Activated CD4-positive, alpha-beta T cell treated with anti-CD3 and anti-CD28 coated beads, Interleukin-2, amount 50 U/mL, for 24 hours (primary cell): ENCODE results near the gene KYNU.

Source experiments
- DNase-seq, 2 donors: peaks; one replicate each; pipeline ENCODE4 v3.0.0-alpha.2; 2020; ENCODE audit warnings: low read depth in 1 of 2, low spot score in 1 of 2

Gene KYNU

DNA sequence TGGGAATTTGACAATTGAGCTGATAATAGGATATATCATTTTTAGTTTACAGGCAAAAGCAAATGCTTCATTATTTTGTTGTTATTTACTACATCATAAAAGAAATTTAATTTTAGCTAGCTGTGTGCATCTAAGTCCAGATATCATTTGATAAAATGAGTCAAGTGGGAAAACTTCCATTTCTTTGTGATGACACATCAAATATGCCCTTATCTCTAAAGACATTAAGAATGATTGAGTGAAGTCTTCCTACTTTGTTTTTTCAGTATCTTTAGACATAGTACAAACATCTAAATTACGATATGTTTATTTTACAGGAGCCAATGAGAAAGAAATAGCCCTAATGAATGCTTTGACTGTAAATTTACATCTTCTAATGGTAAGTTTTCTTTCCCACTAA, 77.0 kb downstream of the KYNU start:
- DNase-seq = no peak

DNA sequence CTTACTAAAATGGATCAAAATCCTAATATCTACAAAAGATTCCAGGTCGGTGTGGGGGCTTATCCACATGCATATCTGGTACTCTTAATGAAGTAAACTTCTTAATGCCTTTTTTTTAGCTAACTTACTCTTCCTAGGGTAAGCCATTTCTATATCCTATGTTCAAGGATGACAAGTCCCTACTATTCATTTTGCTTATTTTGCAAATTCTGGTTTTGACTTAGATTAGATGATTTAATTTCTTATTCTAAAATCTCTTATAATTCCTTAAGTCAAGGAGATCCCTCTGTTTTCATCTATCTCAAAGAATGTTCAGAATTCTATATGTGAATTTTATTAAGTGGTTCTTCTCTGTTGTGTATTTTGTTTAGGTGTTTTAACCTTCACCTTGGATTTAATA, 79.7 kb downstream of the KYNU start:
- no peak for DNase-seq

DNA sequence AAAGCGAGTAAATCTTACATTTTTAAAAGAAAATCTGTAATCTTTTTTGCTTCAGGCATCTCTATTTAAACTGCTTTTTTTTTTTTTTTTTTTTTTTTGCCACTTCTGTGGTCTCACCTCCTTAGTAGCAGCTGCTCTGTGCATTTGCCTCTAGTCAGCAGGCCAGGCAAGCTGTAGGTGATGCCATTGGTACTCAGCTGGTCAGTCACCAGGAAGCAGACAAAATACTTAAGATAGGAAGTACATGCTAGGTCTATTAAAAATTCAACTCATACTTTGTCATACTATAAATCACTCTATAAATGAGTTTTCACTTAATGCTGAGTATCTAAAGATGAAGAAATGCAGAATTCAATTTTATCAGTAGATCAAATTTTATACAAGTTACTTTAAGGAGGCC, 83.7 kb downstream of the KYNU start:
- no peak for DNase-seq

DNA sequence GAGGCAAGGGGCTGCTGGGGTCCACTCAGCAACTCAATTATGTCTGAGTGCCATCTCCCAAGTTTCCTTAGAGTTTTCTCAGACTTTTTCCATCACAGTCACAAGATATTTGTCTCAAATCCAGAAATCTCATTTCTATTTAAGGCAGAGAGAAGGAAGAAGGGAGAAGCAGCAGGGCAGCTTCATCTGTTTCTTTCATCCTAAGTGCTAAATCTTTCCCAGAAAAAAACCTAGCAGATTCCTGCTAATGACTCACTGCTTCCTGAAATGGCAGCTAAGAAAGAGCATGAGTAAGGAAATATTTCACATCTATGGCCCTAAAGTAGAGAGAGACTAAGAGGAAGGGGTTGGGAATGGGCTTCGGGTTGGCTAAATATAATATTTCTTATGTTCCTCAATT, 88.0 kb downstream of the KYNU start:
- no peak for DNase-seq

DNA sequence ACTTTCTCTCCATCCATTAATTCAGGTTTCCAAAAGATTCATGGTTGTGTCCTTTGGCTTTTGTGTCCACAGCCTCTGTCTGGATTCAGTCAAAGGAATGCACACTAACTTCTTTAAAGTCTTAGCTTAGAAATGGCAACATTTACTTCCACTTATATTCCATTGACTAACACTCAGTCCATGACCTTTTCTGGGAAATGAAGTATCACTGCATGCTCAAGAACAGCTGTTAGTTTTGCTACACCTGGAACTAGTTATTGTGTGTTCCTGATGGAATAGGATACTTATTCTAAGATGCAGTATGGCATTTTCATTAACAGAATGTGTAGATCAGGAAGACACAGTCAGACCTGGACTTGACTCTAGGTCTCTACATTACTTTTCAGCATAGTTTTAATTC, 88.8 kb downstream of the KYNU start:
- DNase-seq = no peak

DNA sequence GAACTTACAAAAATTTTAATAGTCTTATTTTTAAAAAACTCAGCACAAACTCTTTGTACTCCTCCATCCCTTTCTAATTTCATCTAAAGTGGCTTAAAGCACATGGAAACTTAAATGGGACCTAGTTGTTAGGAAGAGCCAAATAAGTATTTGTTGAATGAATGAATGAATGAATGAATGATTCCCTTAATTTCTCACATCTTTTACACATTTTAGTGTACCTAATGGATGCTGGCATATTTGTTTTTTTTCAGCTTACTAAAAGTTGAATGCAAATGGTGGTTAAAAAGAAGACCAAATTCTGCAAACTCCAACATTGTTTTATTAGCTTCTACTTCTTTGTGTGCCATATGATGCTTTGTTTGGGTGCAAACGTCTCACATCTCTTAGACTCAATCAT, 89.6 kb downstream of the KYNU start:
- DNase-seq = no peak

DNA sequence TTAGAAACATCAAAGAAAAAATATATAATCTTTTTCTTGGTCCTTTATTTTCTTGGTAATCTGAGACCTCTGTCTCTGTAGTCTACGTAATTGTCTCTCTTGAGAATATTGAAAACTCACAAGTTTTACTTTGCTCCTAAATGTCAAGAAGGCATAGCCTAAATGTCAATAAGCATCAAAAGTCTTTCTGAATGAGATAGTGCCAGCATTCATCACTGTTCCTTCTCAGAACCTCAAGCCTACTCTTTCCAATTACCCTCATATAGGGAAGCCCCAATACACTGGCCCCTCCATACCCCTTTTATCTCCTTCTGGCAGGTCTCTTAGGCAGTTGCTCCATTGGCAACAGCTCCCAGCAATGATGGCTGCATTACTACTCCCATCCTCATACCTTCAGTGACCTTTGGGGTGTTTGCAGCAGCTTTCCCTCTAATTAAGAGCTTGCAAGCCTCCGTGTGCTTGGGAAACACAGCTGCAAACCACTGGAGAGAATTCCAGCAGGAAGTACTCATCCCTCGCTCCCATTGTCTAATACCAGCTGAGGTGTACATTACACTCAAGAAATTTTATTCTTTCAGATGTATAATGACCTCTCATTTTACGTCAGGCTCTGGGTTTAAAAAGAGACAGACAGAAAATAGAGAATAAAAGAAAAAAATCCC, 95.8 kb downstream of the KYNU start:
- DNase-seq = no peak

DNA sequence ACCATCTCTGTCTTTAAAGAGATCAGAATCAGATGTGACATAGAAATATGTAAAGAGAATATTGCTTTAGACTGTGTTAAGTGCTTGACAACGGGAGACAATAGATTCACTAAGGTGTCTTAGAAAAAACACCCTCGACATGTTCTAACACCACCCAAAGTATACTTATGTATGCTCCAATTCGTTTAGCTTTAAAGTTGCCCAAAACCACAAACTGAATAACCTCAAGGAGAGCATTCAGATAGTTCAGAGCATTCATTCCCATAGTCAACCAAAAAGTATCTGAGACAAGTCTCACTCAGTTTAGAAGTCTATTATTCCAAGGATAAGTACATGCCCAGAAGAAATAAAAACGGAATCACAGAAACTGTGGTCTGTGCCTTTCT, 96.4 kb downstream of the KYNU start:
- no peak for DNase-seq

DNA sequence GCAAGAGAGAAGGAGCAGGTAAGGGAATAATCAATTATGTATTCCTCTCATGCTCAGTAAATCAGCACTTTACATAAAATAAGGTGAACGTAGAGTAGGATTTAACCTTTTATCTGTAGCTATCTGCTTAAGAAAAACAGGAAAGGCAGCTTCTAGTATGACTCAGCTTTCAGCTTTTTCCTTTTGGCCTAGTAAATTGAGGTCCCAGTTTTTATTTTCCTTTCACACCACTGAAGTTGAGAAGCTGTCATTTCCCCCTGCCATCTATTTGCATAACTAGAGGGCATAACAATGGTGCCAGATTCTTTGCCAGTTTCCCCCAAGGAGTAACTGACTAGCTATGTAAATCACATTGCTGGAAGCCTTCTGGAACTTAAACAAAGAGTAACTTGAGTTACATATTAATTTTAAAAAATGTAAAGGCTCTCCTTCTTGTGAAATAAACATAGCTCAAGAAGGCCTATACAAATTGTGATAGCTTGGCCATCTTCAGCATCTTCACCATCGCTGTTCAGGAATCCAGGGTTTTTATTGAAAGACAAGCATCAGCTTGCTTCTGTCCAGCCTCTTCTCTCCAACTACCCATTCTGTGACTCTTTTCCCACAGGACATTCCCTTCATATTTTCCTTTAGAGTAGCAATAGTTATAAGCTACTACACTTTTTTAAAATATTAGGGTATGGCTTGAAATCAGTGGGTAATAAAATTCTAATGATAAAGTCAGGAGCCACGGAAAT, 97.0 kb downstream of the KYNU start:
- DNase-seq = no peak

DNA sequence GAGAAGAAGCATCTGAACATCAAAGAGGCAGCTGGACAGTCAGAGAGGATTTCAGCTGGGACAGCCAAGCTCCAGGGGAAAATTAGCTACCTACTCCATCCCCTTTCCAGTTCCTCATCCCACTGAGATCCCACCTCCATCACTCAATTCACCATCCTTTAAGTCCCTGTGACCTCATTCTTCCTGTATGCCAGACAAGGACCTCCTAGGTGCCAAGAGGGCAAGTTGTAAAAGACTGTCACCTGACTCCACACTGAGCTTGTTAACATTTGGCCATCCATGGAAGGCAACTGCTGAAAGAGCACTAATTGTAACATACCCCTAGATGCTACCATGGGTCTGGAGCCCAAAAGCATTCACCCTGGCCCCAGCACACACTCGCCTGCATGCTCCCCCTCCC, 97.8 kb downstream of the KYNU start:
- no peak for DNase-seq

DNA sequence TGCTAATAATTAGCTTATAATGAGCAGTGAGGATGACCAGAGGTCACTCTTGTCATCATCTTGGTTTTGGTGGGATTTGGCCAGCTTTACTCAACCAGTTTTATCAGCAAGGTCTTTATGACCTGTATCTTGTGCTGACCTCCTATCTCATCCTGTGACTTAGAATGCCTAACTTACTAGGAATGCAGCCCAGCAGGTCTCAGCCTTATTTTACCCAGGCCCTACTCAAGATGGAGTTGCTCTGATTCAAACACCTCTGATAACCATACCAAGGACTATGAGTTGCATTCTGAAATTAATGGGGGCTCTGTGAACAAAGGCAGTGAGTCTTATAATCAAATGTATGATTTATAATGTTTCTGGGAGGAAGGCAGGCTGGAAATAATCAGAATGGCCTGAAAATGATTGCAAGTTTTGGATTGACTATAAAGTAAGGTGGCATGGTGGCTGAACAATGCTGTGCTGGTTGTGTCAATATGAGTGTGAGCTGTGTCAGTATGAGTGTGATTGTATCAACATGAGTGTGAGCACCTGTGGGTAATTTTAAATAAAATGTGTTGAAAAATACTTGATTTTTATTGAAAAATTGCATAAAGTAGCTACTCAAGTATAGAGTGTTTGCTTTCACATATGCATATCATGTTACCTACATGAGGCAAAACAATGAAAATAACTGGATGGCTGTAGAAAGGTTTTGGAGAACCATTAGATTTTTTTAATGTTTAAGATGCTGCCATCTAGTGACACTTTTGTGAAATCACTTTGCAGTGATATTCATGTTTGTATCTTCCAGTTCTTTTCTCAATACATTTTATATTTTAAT, 103.0 kb downstream of the KYNU start:
- DNase-seq = no peak

DNA sequence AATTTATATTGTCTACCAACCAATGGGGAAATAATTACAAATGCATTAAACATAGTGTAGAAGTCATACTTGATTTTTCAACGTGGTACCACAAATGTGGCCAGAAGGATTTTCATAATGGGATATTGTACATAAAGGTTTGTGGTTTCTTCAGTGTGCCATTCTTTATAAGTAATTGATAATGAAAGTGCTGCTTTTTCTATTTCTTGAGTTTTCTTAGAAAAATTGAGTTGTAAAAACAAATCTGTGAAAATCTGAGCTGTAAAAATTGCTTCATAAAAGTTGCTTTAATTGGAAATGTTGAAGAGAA, 103.6 kb downstream of the KYNU start:
- no peak for DNase-seq

DNA sequence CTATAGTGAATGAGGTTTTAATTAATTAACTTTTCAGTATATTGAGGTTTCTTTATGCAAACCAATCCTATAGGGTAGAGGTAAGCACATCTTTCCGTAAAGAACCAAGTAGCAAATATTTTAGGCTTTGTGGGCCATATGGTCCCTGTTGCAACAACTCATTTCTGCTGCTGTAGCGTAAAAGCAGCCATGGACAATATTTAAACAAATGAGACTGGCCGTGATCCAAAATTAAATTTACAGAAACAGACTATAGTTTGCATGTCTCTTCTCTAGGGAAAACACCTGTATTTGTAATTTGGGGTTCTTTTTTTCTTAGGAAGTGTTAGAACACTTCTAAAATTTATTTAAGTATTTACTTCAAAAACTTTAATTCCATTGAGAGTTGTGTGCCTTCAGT, 104.3 kb downstream of the KYNU start:
- no peak for DNase-seq

DNA sequence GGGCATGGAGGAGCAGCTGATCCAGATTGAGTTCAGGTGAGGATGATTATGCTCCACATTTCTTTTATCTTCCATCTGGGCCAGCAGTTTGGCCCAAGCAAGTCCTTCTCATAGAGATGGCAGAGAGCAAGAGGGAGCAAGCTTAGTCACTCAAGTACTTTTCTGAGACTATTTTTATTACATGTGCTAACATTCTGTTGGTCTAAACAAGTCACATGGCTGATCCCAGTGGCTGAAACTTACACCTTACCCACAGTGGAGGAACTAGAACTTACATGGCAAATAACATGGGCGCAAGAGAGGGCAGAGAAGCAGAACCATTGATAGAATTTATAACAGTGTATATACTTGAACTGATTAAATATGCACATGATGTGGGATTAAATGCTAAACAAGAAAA, 105.7 kb downstream of the KYNU start:
- no peak for DNase-seq

DNA sequence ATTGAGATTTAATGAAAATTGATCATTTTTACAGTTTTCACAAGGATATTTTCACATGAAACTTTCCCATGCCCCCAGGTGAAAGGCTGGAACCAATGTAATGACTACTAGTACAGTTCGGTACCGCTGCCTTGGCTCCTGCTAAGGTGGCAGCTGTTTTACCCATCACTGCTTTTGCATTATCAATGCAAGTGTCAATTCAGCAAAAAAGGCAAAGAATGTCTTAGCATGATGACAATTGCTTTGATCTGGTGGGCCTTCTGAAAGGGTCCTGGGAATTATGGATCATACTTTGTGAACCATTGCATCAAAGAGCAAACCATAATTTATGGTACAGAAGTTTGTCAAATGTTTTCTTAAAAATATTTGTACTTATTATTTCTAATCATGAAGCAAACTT, 107.2 kb downstream of the KYNU start:
- DNase-seq = no peak

DNA sequence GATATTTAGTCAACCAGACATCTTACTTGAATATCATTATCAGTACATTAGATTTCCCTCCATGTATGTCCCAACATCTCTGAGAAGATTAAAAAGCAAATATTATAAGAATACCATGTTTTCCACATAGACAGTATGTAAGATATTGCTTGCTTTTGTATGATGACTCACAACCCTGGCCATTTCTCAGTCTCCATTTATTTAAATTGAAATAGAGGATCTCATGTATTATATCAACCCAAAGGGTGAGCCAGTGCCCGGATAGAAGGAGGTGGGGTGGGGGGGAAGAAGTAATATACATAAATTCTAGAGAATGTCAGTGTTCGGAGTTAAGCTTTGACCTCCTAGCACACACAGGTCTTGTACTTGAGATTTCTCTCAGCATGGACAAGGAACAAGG, 109.6 kb downstream of the KYNU start:
- no peak for DNase-seq

DNA sequence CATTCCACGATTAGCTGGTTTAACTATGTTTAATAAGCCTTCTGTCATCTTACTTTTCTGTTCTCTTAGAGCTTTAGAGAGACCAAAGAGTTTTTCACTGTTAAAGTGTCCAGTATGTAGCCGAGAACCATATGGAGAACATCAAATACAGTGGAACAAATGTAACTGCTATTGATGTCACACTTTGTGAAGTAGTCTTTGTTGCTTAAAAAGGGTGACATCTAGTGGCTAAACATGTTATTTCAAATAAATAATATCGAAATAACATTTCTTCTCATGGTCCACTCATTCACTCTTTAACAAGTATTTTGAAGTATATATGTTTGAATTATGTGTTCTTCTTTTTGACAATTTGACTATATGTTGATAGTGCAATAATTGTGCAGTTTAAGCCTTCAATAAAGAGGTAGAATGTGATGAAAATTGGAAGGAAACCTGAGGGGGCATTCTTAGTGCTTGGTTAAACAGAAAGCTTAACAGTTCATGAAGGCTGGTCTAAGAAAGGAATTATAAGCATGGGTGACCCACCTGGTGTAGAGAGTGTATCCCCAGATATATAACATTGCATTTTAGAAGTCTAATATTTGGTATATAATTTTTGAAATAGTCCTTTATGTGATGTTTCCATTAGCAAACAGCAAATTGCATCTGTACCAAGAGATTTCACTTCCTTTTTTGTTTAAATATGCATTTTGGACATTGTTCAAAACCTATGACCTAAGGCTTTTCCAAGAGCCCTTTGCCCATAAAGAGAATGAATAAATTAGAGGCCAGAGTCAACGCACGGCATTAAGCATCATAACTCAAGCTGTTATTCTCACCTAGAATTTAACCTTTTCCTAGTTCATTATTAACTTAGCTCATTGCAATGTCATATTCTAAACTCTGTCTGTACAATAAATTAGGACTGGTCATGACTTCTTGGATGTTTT, 112.1 kb downstream of the KYNU start:
- no peak for DNase-seq

DNA sequence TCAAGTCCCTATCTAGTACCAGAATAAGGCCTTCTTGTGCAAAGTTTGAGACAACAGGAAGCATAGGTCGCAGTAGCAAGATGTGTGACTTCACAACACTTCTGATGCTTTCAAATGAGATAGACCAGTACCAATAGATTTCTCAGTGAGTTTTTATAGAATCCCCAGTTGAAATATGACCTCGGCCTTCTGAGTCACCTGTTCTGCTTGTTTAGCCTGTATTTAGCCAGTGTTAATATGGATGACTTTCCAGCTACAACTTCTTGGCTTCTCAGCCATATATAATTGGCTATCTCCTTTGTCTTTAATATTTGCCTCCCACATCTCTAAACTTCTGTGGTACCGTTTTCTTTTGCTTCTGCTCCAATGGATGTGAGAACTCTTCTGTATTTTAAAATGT, 113.8 kb downstream of the KYNU start:
- no peak for DNase-seq

DNA sequence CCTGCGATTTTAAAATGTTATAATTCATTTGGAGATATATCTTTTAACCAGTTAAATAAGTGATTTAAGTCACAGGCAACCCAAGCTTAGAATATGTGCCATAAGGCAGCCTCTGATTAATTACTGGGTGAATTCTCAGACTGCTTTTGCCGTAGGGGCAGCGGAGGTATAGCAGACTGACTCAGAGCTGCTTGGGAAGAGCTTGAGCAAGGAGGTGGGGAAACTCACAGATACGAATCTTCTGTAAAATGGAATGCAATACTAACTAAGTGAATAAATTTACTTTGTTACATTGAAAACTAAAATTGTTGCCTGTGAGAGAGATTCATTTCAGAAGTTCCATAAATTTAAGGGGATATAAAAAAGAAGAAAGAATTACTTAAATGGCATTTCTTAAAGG, 115.4 kb downstream of the KYNU start:
- DNase-seq = no peak

DNA sequence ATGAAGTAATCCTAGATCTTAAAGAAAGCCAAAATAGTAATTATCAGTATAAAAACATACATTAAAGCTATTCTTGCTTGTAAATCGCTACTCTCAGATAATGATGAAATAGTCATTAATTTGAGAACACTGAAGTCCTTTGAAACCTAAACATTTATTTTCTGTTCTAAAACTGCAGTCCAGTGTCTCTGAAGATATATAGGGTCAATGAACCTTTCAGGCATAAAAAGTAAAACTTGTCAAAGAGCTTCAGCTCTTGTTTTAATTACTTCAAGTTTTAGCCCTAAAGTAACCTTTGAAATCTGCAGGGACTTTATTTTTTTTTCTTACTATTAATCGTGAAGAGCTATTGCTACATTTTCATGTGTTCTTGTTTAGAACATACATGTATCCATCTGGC, 116.3 kb downstream of the KYNU start:
- no peak for DNase-seq

DNA sequence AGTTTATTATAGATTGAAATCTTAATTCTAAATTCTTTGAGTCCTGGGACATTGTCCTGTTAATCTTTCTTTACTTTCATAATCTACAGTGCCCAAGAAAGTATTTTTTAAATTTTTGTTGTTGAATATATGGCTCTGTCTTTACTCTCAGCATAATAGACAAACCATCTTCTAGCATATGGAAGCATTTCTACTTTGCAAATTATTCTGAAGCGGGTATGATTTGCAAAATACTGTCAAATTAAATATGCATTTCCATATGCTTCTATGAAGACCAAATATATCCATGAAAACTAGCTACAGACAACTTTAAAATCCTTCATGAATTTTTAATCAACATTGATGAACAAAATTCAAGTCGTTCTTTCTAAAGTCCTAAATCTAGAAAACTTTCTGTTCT, 117.2 kb downstream of the KYNU start:
- no peak for DNase-seq
